Endothelial cell of umbilical vein (primary cell): ENCODE data around the gene FAM98A. TPM values are rescaled to one million over a fixed set of nuclear protein-coding genes. Genes with fewer than 3 reads are reported as not detected.

Experiments
- BruUV-seq: library from RNA; stranded (reverse); fragments of 400-500 nt; replicated peaks from 2 replicates; lab custom pipeline; 2021; lab: Mats Ljungman, UMichigan
- CTCF ChIA-PET: fragments of 300-600, 350-600 bp; sonication (Branson Sonifier 250); formaldehyde crosslinking; loops from one replicate; lab custom pipeline; 2021; ENCODE audit warnings: antibody characterized with exemption, inconsistent platforms; lab: Charles Lee
- POLR2A ChIA-PET: fragments of 300-600, 350-600 bp; sonication (Branson Sonifier 250); formaldehyde crosslinking; loops from one replicate; lab custom pipeline; 2021; ENCODE audit warnings: antibody characterized with exemption, inconsistent platforms; lab: Charles Lee
- DNase-seq: peaks from one replicate; pipeline ENCODE4 v3.0.0-alpha.2; 2011; ENCODE audit warnings: low read depth, low spot score
- FAIRE-seq: peaks from 2 replicates; lab custom pipeline; 2011; peaks lifted over from hg19 to GRCh38; lab: Jason Lieb, UNC
- H2AFZ ChIP-seq: 2 replicates; pipeline ENCODE4 v1.6.0; 2012; ENCODE audit warnings: low read depth, low read length, control low read depth, inconsistent platforms
- H3K27ac ChIP-seq: 2 replicates; pipeline ENCODE4 v1.5.1; 2011; ENCODE audit warnings: low read depth, mild to moderate bottlenecking, control low read depth, low read length, moderate library complexity; ENCODE audit not compliant: insufficient read depth
- H3K27me3 ChIP-seq, 2 experiments: 2 replicates each; pipeline versions ENCODE4 v1.6.0 to v1.6.1; 2011; ENCODE audit warnings: low read length in 2 of 2, mixed read lengths in 1 of 2; ENCODE audit not compliant: control insufficient read depth in 2 of 2, insufficient read depth in 2 of 2
- H3K36me3 ChIP-seq, 2 experiments: 2 replicates in 1 of 2; 3 replicates in 1 of 2; pipeline ENCODE4 v1.5.1; 2011; ENCODE audit warnings: low read length in 2 of 2, mild to moderate bottlenecking in 1 of 2, moderate library complexity in 1 of 2; ENCODE audit not compliant: control insufficient read depth in 2 of 2, insufficient read depth in 2 of 2; ENCODE audit errors: extremely low read depth in 1 of 2
- H3K4me1 ChIP-seq: 3 replicates; pipeline ENCODE4 v1.5.1; 2011; ENCODE audit warnings: mild to moderate bottlenecking, low read length; ENCODE audit not compliant: control insufficient read depth, insufficient read depth; ENCODE audit errors: extremely low read depth
- H3K4me2 ChIP-seq: 2 replicates; pipeline ENCODE4 v1.6.1; 2011; ENCODE audit warnings: low read length, control low read depth, mixed read lengths; ENCODE audit not compliant: insufficient read depth
- H3K4me3 ChIP-seq, 3 experiments: fragments of 200-600 bp in 1 of 3; sonication (generic), shearing (Covaris generic) in 1 of 3; replicated peaks in 1 of 3; 2 replicates each; pipeline ENCODE4 v1.5.1; 2011 to 2016; ENCODE audit warnings: control low read depth in 3 of 3, low read length in 3 of 3, mild to moderate bottlenecking in 2 of 3, inconsistent platforms in 1 of 3, low read depth in 1 of 3, moderate library complexity in 1 of 3; ENCODE audit not compliant: insufficient read depth in 1 of 3
- H3K79me2 ChIP-seq: 2 replicates; pipeline ENCODE4 v1.6.0; 2012; ENCODE audit warnings: low read length, inconsistent platforms; ENCODE audit not compliant: control insufficient read depth, insufficient read depth
- H3K9ac ChIP-seq: replicated peaks from 2 replicates; pipeline ENCODE3; 2011; ENCODE audit warnings: low read length, control low read depth; ENCODE audit not compliant: insufficient read depth; ENCODE audit errors: extremely low read depth
- H3K9me1 ChIP-seq: replicated peaks from 3 replicates; pipeline ENCODE4 v1.6.0; 2011; ENCODE audit warnings: mild to moderate bottlenecking, low read length; ENCODE audit not compliant: control insufficient read depth, insufficient read depth; ENCODE audit errors: extremely low read depth
- H3K9me3 ChIP-seq: replicated peaks from 2 replicates; pipeline ENCODE4 v1.5.1; 2012; ENCODE audit warnings: low read length, inconsistent platforms; ENCODE audit not compliant: control insufficient read depth, insufficient read depth
- H4K20me1 ChIP-seq: replicated peaks from 2 replicates; pipeline ENCODE3; 2011; ENCODE audit warnings: mild to moderate bottlenecking, low read length; ENCODE audit not compliant: control insufficient read depth, insufficient read depth; ENCODE audit errors: extremely low read depth
- EZH2 ChIP-seq: IDR thresholded peaks from 2 replicates; pipeline ENCODE4 v1.6.1; 2012; ENCODE audit warnings: borderline replicate concordance, low read depth, mild to moderate bottlenecking, moderate library complexity, low read length, inconsistent platforms; ENCODE audit not compliant: severe bottlenecking
- FOS ChIP-seq: IDR thresholded peaks from 2 replicates; pipeline ENCODE4 v1.6.1; 2011; ENCODE audit warnings: mild to moderate bottlenecking, low read length, moderate library complexity, borderline replicate concordance; ENCODE audit not compliant: insufficient read depth
- GATA2 ChIP-seq: IDR thresholded peaks from 2 replicates; pipeline ENCODE4 v1.7.0; 2011; ENCODE audit warnings: low read depth, mild to moderate bottlenecking, moderate library complexity, mixed read lengths, low read length; ENCODE audit not compliant: insufficient read length, insufficient read depth
- JUN ChIP-seq: IDR thresholded peaks from 2 replicates; pipeline ENCODE4 v1.6.1; 2011; ENCODE audit warnings: borderline replicate concordance, low read depth; ENCODE audit not compliant: insufficient read length, insufficient read depth
- MYC ChIP-seq: IDR thresholded peaks from one replicate; pipeline ENCODE4 v1.6.1; 2011; ENCODE audit warnings: mild to moderate bottlenecking, low read depth, low read length
- POLR2A ChIP-seq: IDR thresholded peaks from 2 replicates; pipeline ENCODE4 v1.6.1; 2012; ENCODE audit warnings: low read depth, mild to moderate bottlenecking, control low read depth, low read length
- POLR2AphosphoS5 ChIP-seq: IDR thresholded peaks from 2 replicates; pipeline ENCODE4 v1.6.1; 2012; ENCODE audit warnings: low read depth, mild to moderate bottlenecking, control low read depth, low read length, moderate library complexity; ENCODE audit not compliant: insufficient read depth
- dilution Hi-C: fragments of 300-500 bp; cut with MboI; formaldehyde crosslinking; loops from one replicate; pipeline ENCODE4 v1.15.0; 2019; ENCODE audit warnings: low sequenced_read_pairs; ENCODE audit not compliant: extremely low pct_ligation_motif_present
- intact Hi-C: fragments of 100-400 bp; cut with micrococcal nuclease; formaldehyde crosslinking; loops from one replicate; pipeline ENCODE4 v1.10.0; 2022
- polyA plus RNA-seq, 4 experiments: library from polyadenylated mRNA; depleted of rRNA in 3 of 4; stranded (reverse) in 3 of 4; unstranded in 1 of 4; fragments of >200 nt; gene quantifications; 2 replicates each; pipeline versions ENCODE4 v1.2.1 to v1.2.3, GENCODE V29; 2011 to 2012; ENCODE audit warnings: missing spikeins in 1 of 4
- total RNA-seq: library from RNA; stranded (reverse); gene quantifications from 2 replicates; pipeline ENCODE4 v1.2.3, GENCODE V29; 2021
- TF ChIP-seq, protein P1 (sequence below), 2 donors: IDR thresholded peaks; 1 replicate in 1 of 2; 2 replicates in 1 of 2; pipeline ENCODE4 v1.5.1; 2011; ENCODE audit warnings: low read length in 2 of 2, mild to moderate bottlenecking in 2 of 2, moderate library complexity in 2 of 2, control low read depth in 1 of 2, inconsistent platforms in 1 of 2, low read depth in 1 of 2; ENCODE audit not compliant: insufficient read depth in 1 of 2; ENCODE audit errors: extremely low read depth in 1 of 2
- TF ChIP-seq, protein P2 (sequence below): IDR thresholded peaks from 2 replicates; pipeline ENCODE4 v1.6.1; 2011; ENCODE audit not compliant: insufficient read depth, insufficient read length

Gene FAM98A
- total and polyA plus RNA-seq, 2 donors (not counting 3 experiments of a cell fraction or from before 2014, with no cell fraction given) = 52.8 to 97.1 TPM

DNA sequence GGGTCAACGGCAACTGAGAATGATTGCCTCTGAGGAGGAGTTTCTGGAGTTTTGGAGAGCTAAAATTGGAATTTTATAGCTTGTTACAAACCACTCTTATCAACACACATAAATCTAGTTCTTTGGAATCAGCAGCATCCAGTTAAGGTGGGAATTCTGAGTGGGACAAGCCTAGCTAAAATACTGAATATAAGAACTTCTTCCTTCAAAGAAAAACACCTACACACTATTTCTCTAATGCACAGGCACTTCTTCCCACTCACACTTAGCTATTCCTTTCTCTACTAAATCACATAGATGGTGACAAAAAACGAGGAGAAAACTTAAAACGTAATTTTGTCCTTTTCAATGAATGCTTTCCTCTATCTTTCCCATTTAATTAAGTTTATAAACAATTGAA, 43.4 kb downstream of the FAM98A start:
- no peaks in the 10 kb centered on the region for H4K20me1 ChIP-seq
- H3K9ac ChIP-seq = peak overlapping the region; percentile 11
- H3K4me1 ChIP-seq = peaks cover 26% of the 10 kb centered on the region
- ChIA-PET POLR2A (interaction anchor here (0.6 to 1.2 kb wide), 4 partner anchors 18 to 79 kb away, joined by 3 to 5 read pairs (median 4); partner anchors contain the start of gene RASGRP3), CTCF (interaction anchor here (0.7 to 2.2 kb wide), 14 partner anchors 8 to 120 kb away, joined by 3 to 9 read pairs (median 4); partner anchors contain the start of gene RASGRP3)
- peak overlapping the region; percentile 51 for H3K4me2 ChIP-seq
- intact Hi-C loops = loop anchor here (1.0 to 2.0 kb wide), 2 partner anchors 59 to 79 kb away; partner anchors contain the start of gene RASGRP3
- BruUV-seq = TSS peak; percentile 85
- H3K9me3 ChIP-seq = no peaks in the 10 kb centered on the region
- no peaks in the 10 kb centered on the region for H3K36me3 ChIP-seq
- no peak overlapping the region for H3K4me3 ChIP-seq
- H3K79me2 ChIP-seq = no peaks in the 10 kb centered on the region
- H3K27ac ChIP-seq = peak overlapping the region; percentile 73
- H3K9me1 ChIP-seq = no peaks in the 10 kb centered on the region
- DNase-seq = no peak
- peak; percentile 12 for FAIRE-seq
- TF ChIP-seq JUN (no peak), POLR2A (no peak), GATA2 (no peak), POLR2AphosphoS5 (no peak), EZH2 (no peak), MYC (no peak), FOS (no peak)
- TF ChIP-seq, protein P1, sequence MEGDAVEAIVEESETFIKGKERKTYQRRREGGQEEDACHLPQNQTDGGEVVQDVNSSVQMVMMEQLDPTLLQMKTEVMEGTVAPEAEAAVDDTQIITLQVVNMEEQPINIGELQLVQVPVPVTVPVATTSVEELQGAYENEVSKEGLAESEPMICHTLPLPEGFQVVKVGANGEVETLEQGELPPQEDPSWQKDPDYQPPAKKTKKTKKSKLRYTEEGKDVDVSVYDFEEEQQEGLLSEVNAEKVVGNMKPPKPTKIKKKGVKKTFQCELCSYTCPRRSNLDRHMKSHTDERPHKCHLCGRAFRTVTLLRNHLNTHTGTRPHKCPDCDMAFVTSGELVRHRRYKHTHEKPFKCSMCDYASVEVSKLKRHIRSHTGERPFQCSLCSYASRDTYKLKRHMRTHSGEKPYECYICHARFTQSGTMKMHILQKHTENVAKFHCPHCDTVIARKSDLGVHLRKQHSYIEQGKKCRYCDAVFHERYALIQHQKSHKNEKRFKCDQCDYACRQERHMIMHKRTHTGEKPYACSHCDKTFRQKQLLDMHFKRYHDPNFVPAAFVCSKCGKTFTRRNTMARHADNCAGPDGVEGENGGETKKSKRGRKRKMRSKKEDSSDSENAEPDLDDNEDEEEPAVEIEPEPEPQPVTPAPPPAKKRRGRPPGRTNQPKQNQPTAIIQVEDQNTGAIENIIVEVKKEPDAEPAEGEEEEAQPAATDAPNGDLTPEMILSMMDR (IDR thresholded peaks at IDR 0.05; ENCODE audit: extremely low read depth in 1 of 2, insufficient read depth in 1 of 2, low read depth in 1 of 2, low read length in 2 of 2) = no peak
- TF ChIP-seq, protein P2, sequence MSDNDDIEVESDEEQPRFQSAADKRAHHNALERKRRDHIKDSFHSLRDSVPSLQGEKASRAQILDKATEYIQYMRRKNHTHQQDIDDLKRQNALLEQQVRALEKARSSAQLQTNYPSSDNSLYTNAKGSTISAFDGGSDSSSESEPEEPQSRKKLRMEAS = no peak
- dilution Hi-C loops = no loop called here
- H3K27me3 ChIP-seq = no peaks in the 10 kb centered on the region
- H2AFZ ChIP-seq = peak overlapping the region; percentile 48
